ENCODE measurements around the gene PRKCE.

The PRKCE gene

DNA sequence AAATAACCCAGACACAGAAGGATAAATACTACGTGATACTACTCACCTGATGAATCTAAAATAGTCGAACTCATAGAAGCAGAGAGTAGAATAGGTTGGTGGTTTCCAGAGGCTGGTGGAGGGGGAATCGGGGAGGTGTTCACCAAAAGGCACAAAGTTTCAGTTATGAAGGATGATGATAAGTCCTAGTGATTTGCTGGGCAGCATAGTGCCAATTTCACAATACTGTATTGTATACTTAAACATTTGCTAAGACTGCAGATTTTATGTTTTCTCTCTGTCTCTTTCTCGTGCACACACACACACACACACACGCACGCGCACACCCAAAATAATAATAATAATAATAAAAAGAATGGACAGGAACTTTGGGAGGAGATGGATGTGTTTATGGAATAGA lies 425.4 kb downstream of the PRKCE start:
- H3K9me3 Mint-ChIP-seq: no peaks in the 10 kb centered on the region
- H3K27ac Mint-ChIP-seq: no peak overlapping the region
- no peak overlapping the region for H3K4me3 Mint-ChIP-seq
- intact Hi-C loops (cut with micrococcal nuclease): no loop called here
- no peaks in the 10 kb centered on the region for H3K36me3 Mint-ChIP-seq (ENCODE audit: low read depth)
- peaks cover 4% of the 10 kb centered on the region for H3K27me3 Mint-ChIP-seq
- peaks cover 31% of the 10 kb centered on the region for H3K4me1 Mint-ChIP-seq (ENCODE audit: low read depth)

DNA sequence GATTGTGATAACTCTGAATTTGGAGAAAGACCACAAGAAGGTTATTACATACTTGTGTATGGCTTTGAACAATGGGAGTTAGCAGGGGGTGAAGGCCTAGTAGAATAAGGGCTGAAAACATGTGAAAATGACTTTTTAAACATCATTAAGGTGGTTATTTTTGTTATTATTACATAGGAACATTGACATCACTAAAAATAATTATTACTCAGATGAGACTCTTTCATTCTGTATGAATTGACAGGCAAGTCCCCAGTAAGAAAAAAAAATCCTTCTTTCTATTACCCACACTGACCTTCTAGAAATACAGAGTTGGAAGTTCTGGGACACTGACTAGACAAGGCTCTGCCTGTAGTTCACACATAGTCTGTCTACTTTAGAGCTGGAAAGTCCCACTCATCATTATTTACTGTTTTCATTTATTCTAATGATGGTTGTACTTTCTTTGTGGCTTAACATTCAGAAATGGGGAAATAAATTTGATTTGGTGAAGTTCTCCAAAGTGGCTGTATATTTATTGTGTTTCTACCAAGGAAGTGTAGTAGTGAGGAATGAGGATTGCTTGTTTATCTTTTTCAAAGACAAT lies 426.1 kb downstream of the PRKCE start:
- H3K27me3 Mint-ChIP-seq: peaks cover 4% of the 10 kb centered on the region
- intact Hi-C loops (cut with micrococcal nuclease): no loop called here
- no peaks in the 10 kb centered on the region for H3K36me3 Mint-ChIP-seq (ENCODE audit: low read depth)
- H3K27ac Mint-ChIP-seq: no peak overlapping the region
- peaks cover 38% of the 10 kb centered on the region for H3K4me1 Mint-ChIP-seq (ENCODE audit: low read depth)
- H3K9me3 Mint-ChIP-seq: no peaks in the 10 kb centered on the region
- no peak overlapping the region for H3K4me3 Mint-ChIP-seq

DNA sequence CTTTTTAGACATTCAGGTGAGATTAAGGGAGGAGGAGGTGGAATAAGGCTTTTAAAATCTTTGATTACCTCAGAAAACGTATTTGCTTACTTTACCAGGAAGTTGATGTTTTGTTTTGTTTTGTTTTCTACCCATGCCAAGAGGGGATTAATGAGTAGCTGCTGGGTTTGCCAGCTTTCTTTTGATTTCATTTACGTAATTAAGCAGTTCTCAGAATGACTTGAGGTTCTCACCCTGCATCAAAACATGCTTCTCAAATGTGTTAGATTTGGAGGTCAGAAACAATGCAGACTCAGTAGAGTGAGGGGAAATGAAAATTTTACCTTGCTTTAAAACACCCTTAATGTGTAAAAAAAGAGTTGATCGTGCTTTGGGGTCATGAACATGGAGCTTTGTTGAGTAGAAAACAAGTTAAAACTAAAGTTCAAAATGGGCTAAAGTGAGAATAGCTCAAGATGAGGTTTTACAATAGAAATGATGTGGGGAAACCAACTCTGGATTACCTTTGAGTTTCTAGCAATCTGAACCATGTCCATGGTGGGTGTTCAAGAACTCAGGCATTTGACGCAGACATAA lies 428.6 kb downstream of the PRKCE start:
- H3K4me1 Mint-ChIP-seq (ENCODE audit: low read depth): peaks cover 52% of the 10 kb centered on the region
- H3K9me3 Mint-ChIP-seq: no peaks in the 10 kb centered on the region
- H3K36me3 Mint-ChIP-seq (ENCODE audit: low read depth): no peaks in the 10 kb centered on the region
- peaks cover 2% of the 10 kb centered on the region for H3K27me3 Mint-ChIP-seq
- no peak overlapping the region for H3K4me3 Mint-ChIP-seq
- intact Hi-C loops (cut with micrococcal nuclease): no loop called here
- no peak overlapping the region for H3K27ac Mint-ChIP-seq

DNA sequence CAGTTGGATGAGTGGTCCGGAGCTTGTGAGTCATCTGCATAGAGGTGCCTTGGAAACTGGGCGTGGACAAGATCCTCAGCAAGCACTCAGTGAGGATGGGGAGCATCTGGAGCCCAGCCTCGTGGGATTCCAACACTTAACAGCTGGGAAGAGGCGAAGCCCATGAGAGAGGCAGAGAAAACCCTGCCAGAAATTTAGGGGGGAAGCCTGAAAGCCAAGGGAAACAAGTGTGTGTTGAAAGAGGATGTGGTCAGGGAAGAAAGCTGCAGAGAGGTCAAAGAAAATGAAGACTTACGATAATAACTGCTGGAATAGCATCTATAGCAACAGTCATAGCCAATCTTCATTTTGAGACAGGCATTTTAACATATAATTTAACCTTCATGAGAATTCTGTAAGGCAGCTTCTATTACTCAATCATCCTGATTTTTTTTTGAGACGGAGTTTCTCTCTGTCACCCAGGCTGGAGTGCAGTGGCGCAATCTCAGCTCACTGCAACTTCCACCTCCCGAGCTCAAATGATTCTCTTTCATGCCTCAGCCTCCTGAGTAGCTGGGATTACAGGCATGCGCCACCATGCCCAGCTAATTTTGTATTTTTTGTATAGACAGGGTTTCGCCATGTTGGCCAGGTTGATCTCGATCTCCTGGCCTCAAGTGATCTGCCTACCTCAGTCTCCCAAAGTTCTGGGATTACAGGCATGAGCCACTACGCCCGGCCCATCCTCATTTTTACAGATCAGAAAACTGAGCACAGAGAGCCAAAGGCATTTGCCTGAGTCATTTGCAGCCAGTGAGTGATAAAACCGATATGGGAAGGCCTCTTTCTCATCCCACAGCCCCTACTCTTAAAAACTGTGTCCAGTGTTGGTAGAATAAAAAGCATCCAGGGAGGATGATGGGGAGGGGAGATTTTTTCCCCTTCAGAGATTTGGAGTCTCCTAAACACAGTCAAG lies 431.3 kb downstream of the PRKCE start:
- no peaks in the 10 kb centered on the region for H3K9me3 Mint-ChIP-seq

DNA sequence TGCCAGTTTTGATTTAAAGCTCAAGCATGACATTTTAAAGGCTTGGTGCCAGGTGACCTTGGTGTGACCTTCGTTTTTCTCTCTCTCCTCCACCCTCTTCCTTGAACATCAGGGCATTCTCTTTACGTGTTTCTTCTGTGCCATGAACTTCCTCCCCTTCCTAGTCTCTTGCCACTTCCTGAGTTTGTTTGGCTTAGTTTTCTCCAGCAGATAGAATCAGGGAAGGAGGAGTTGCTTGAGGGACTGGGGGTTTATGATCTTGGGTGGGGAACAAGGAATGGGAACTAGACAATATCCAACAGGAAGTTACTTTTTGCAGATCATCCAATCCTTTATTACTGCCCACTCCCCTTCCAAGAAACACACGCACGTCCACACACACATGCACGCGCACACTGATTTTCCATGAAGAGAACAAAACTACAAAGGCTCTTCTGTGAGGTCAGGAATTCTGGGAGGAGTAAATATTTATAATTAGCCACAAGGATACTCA lies 435.1 kb downstream of the PRKCE start:
- H3K27me3 Mint-ChIP-seq: no peaks in the 10 kb centered on the region
- H3K9me3 Mint-ChIP-seq: no peaks in the 10 kb centered on the region
- H3K4me3 Mint-ChIP-seq: no peak overlapping the region
- H3K36me3 Mint-ChIP-seq (ENCODE audit: low read depth): no peaks in the 10 kb centered on the region
- peak overlapping the region; percentile 82 for H3K27ac Mint-ChIP-seq
- peaks cover 54% of the 10 kb centered on the region for H3K4me1 Mint-ChIP-seq (ENCODE audit: low read depth)
- intact Hi-C loops (cut with micrococcal nuclease): no loop called here

More for the DNA sequence above, 431.3 kb downstream of the PRKCE start:
- Mint-ChIP-seq H3K36me3 (ENCODE audit: low read depth) (no peaks in the 10 kb centered on the region), H3K27ac (peak overlapping the region; percentile 18), H3K4me1 (ENCODE audit: low read depth) (peaks cover 63% of the 10 kb centered on the region), H3K27me3 (peaks cover 2% of the 10 kb centered on the region), H3K4me3 (no peak overlapping the region)
- intact Hi-C loops (cut with micrococcal nuclease): no loop called here

DNA sequence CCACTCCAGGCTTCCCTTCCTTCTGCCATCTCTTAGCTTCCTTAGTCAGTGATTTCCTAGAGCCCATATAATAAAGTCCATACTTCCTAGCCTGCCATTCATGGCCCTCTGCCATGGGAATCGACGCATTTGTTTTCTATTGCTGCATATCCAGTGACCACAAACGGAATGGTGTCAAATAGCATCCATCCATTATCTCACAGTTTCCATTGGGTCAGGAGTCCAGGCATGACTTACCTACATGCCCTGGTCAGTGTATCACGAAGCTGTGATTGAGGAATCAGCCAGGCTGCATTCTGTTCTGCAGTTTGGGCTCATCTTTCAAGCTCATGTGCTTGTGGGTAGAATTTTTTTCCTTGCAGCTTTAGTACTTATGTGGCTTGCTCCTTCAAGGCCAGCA lies 436.0 kb downstream of the PRKCE start:
- Mint-ChIP-seq H3K9me3 (no peaks in the 10 kb centered on the region), H3K36me3 (ENCODE audit: low read depth) (no peaks in the 10 kb centered on the region), H3K27ac (peak overlapping the region; percentile 82), H3K4me1 (ENCODE audit: low read depth) (peaks cover 46% of the 10 kb centered on the region), H3K4me3 (no peak overlapping the region), H3K27me3 (no peaks in the 10 kb centered on the region)
- intact Hi-C loops (cut with micrococcal nuclease): no loop called here

DNA sequence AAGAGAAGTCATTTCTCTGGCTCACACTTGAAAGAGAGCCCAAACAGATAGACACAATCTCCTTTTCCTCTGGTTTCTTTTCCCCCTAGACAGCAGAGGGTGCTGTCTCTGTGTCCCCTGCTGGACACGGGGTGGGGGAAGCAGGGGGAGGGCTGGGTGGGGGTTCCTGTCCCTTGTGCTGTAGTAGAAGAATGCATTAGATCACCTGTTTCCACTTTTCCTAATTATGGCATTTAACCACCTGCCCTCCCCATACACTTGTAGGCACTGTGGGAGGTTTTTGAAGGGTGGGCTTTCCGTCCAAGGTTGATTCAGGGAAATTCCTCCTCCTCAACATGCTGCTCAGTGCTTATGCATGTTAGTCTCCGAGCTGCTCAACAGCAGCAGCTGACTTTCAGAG lies 439.5 kb downstream of the PRKCE start:
- Mint-ChIP-seq H3K27me3 (no peaks in the 10 kb centered on the region), H3K9me3 (peaks cover 18% of the 10 kb centered on the region), H3K4me1 (ENCODE audit: low read depth) (peaks cover 34% of the 10 kb centered on the region), H3K36me3 (ENCODE audit: low read depth) (peaks cover 8% of the 10 kb centered on the region), H3K27ac (peak overlapping the region; percentile 42), H3K4me3 (no peak overlapping the region)
- intact Hi-C loops (cut with micrococcal nuclease): no loop called here

DNA sequence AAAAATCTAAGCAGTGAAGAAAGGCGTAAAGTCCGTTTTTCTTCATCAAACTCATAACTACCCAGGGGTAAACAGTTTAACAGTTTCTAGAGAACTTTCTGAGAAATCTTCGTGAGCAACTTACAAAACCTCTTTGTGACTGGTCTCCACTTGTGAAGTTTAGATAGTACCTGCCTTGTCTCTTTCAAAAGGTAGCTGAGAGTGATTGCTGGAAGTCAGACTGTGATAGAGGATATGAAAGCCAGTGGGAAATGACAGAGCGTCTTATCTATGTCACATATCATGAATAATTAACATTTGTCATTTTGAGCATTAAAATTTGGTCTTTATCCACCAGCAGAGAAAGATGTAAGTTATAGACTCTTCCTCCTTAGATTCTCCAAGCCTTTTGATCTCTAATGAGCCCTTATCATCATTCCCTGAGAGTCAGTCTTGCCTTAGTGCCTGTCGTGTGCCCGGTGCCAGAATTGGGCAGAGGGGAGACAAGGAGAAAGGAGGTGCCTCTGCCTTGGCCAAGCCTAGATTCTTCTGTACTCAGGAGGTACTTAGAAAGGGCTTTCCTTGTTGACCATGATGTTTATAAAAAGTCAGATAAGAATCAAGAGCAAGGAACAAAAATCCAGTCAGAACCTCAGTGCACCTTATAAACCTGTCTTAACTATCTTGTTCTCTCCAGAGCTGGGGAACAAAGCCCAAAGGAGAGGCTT lies 440.6 kb downstream of the PRKCE start:
- H3K4me3 Mint-ChIP-seq: no peak overlapping the region

DNA sequence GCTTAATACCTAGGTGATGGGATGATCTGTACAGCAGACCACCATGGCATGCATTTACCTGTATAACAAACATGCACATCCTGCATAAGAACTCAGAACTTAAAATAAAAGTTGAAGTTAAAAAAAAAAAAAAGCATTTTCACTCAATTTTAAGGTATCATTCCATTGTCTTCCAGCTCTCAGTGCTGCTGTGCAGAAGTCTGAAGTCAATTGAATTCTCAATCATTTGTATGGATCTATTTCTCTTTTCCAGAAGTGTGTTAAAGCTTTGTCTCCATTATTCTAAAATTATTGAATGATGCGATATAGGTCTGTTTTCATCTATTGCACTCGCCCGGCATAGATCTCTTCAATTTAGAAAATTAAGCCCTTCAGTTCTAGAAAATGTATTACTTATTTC lies 443.2 kb downstream of the PRKCE start:
- Mint-ChIP-seq H3K4me1 (ENCODE audit: low read depth) (peaks cover 39% of the 10 kb centered on the region), H3K27ac (peak overlapping the region; percentile 19), H3K27me3 (no peaks in the 10 kb centered on the region), H3K9me3 (peaks cover 18% of the 10 kb centered on the region), H3K4me3 (no peak overlapping the region), H3K36me3 (ENCODE audit: low read depth) (peaks cover 8% of the 10 kb centered on the region)
- intact Hi-C loops (cut with micrococcal nuclease): no loop called here

More for the DNA sequence above, 440.6 kb downstream of the PRKCE start:
- H3K9me3 Mint-ChIP-seq: peaks cover 18% of the 10 kb centered on the region
- peaks cover 8% of the 10 kb centered on the region for H3K36me3 Mint-ChIP-seq (ENCODE audit: low read depth)
- H3K4me1 Mint-ChIP-seq (ENCODE audit: low read depth): peaks cover 34% of the 10 kb centered on the region
- no peaks in the 10 kb centered on the region for H3K27me3 Mint-ChIP-seq
- intact Hi-C loops (cut with micrococcal nuclease): no loop called here
- no peak overlapping the region for H3K27ac Mint-ChIP-seq

DNA sequence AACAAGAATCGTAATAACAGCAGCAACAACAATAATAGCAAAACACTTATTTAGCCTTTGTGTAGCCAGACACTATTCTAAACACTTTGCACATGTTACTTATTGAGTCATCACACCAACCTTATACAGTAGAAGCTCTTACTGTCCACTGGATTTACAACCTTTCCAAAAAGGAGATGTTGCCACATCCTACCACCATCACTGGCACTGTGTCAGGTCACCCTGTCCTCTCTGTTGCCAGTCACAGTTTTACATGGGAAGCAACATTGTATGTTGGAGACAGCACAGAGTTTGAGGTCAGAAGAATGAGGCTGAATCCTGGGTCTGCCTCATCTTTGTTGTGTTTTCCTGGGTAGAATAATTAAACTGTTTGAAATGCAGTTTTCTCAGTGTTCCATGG lies 444.4 kb downstream of the PRKCE start:
- Mint-ChIP-seq H3K4me3 (no peak overlapping the region), H3K36me3 (ENCODE audit: low read depth) (peaks cover 8% of the 10 kb centered on the region), H3K4me1 (ENCODE audit: low read depth) (peaks cover 39% of the 10 kb centered on the region), H3K9me3 (peaks cover 18% of the 10 kb centered on the region), H3K27ac (no peak overlapping the region), H3K27me3 (no peaks in the 10 kb centered on the region)
- intact Hi-C loops (cut with micrococcal nuclease): no loop called here

DNA sequence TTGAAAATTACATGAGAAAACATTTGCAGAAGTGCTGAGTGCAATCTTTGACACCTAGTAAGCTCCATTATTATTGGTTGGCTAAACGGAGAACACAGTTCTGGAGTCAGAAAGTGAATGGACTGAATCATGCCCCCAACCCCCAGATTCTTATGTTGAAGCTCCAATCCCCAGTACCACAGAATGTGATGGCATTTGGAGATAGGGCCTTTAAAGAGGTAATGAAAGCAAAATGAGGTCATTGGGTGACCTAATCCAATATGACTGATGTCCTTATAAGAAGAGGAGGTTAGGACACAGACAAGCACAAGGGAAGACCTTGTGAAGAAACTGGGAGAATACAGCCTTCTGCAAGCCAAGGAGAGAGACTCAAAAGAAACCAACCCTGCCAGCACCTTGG lies 444.8 kb downstream of the PRKCE start:
- H3K36me3 Mint-ChIP-seq (ENCODE audit: low read depth): peaks cover 8% of the 10 kb centered on the region
- H3K27me3 Mint-ChIP-seq: no peaks in the 10 kb centered on the region
- intact Hi-C loops (cut with micrococcal nuclease): no loop called here
- peaks cover 18% of the 10 kb centered on the region for H3K9me3 Mint-ChIP-seq
- H3K4me1 Mint-ChIP-seq (ENCODE audit: low read depth): peaks cover 42% of the 10 kb centered on the region
- H3K4me3 Mint-ChIP-seq: no peak overlapping the region
- H3K27ac Mint-ChIP-seq: no peak overlapping the region

DNA sequence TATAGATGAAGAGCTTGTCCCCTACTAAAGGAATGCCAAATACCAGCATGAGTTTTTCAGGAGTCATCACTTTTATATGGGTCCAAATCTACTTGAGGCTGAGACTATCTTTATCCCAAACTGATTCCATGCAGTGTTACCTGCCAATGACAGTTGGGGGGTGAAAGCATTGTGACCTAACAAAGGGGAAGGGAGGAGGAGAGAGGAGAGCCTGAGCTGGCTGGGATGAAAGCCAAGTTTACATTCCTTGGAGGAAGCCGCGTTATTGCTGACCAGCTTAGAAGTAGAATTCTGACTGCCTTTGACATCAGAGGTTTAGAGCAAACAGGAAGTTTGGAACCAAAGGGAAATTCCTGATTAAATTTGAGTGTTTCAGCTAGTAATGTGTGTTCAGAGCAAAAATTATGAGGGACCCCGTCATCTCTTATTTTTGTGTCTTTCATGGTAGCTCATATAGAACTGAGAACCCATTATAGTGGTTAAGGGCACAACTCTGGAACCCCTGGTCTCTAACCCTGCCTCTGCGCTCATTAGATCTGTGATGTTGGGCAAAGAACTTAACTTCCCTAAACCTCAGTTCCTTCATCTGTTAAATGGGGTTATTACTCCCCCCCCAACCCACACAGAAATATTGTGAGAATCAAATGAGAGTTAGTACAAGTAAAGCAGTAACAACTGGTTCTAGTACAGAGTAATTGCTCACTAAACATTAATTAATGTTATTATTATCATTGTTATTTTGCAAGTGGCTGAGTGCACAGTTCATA lies 446.4 kb downstream of the PRKCE start:
- intact Hi-C loops (cut with micrococcal nuclease): no loop called here
- Mint-ChIP-seq H3K4me3 (no peak overlapping the region), H3K4me1 (ENCODE audit: low read depth) (peaks cover 44% of the 10 kb centered on the region), H3K36me3 (ENCODE audit: low read depth) (peaks cover 8% of the 10 kb centered on the region), H3K27ac (peak overlapping the region; percentile 67), H3K9me3 (peaks cover 18% of the 10 kb centered on the region), H3K27me3 (no peaks in the 10 kb centered on the region)

DNA sequence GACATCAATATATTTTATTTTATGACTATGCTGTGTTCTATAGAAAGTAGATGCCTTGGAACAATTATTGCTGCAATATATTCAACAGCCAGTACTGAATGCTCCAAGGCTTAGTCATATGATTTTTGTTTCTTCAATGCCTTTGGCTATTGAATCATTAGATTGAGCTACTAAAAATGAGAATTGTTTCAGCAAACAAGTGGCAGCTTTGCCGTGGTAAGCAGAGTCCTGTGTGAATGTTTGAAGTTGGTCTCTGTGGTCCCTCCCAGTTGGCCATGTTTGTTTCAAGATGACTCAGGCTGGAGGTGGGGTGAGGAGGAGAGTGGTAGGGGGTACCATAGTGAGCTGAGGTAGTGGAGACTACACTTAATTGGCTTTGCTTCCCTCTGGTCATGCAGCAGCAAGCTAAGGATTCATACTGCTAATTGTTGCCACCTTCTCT lies 447.2 kb downstream of the PRKCE start:
- Mint-ChIP-seq H3K36me3 (ENCODE audit: low read depth) (peaks cover 8% of the 10 kb centered on the region), H3K4me1 (ENCODE audit: low read depth) (peaks cover 44% of the 10 kb centered on the region), H3K27ac (peak overlapping the region; percentile 67), H3K4me3 (no peak overlapping the region), H3K9me3 (peaks cover 18% of the 10 kb centered on the region), H3K27me3 (no peaks in the 10 kb centered on the region)
- intact Hi-C loops (cut with micrococcal nuclease): no loop called here
